Upper lobe of left lung (tissue), 6 donors: ENCODE data around the gene FGF3. TPM values are rescaled to one million over a fixed set of nuclear protein-coding genes. Genes with fewer than 3 reads are reported as not detected.
A peak's percentile ranks its signal among the peaks of the same experiment; 100 is the strongest.

Experiments used
- ATAC-seq, 2 donors: fragments of 200-7000 bp; cut with Tn5 transposase; one replicate each; pipeline ENCODE4 v1.9.1; 2022; ENCODE audit warnings: mild to moderate bottlenecking in 2 of 2, moderate library complexity in 2 of 2; ENCODE audit not compliant: low FRiP score in 2 of 2
- DNase-seq, 2 donors: peaks; one replicate each; pipeline ENCODE4 v3.0.0-alpha.2; 2019 to 2020
- H3K27ac ChIP-seq, 4 donors: fragments of 200-600 bp; sonication (generic); one replicate each; pipeline ENCODE4 v1.5.1; 2016 to 2019
- H3K27me3 ChIP-seq, 4 donors: fragments of 200-600 bp; sonication (generic); one replicate each; pipeline ENCODE4 v1.5.1; 2017 to 2019
- H3K36me3 ChIP-seq, 4 donors: fragments of 200-600 bp; sonication (generic); one replicate each; pipeline ENCODE4 v1.5.1; 2016 to 2019
- H3K4me1 ChIP-seq, 4 donors: fragments of 200-600 bp; sonication (generic); one replicate each; pipeline ENCODE4 v1.5.1; 2018 to 2019
- H3K4me3 ChIP-seq, 4 donors: fragments of 200-600 bp; sonication (generic); one replicate each; pipeline ENCODE4 v1.5.1; 2017 to 2019; ENCODE audit warnings: mild to moderate bottlenecking in 2 of 4, moderate library complexity in 1 of 4
- H3K9me3 ChIP-seq, 4 donors: fragments of 200-600 bp; sonication (generic); one replicate each; pipeline ENCODE4 v1.5.1; 2018 to 2019
- EP300 ChIP-seq, 4 donors: sonication (generic); formaldehyde crosslinking; IDR thresholded peaks; one replicate each; pipeline ENCODE4 v1.5.1; 2017; ENCODE audit warnings: antibody characterized with exemption in 4 of 4, control low read depth in 2 of 4
- POLR2A ChIP-seq, 4 donors: fragments of 450-650 bp; IDR thresholded peaks; one replicate each; pipeline ENCODE4 v1.5.1; 2016 to 2017; ENCODE audit warnings: antibody characterized with exemption in 4 of 4, mild to moderate bottlenecking in 2 of 4
- POLR2AphosphoS5 ChIP-seq, 2 donors: sonication (generic); formaldehyde crosslinking; IDR thresholded peaks; one replicate each; pipeline ENCODE4 v1.5.1; 2017; ENCODE audit warnings: antibody characterized with exemption in 2 of 2
- WGBS, 2 donors: methylation state at CpG; one replicate each; pipeline ENCODE4 v1.1.5; 2017 to 2018; 5-methylcytosine and 5-hydroxymethylcytosine counted together
- total RNA-seq, 6 donors: library from RNA; depleted of rRNA in 4 of 6; stranded (reverse); fragments of >200 nt in 4 of 6; gene quantifications; one replicate each; pipeline versions ENCODE4 v1.1.0 to v1.2.1, GENCODE V29; 2016 to 2021
- TF ChIP-seq, protein P1 (sequence below), 6 experiments: fragments of 450-650 bp in 4 of 6; fragments of 200-600 bp in 2 of 6; sonication (generic) in 2 of 6; IDR thresholded peaks; one replicate each; pipeline ENCODE4 v1.5.1; 2016 to 2019; ENCODE audit warnings: antibody characterized with exemption in 6 of 6
- donor health status: DM: no; HTN: no; CAD: no; lungs with moderate emphysema.
- donor health status: DM: no; HTN: yes; CAD: no; lungs with severe emphysema.

FGF3 gene
- total RNA-seq, 6 donors from 2014 or later: not detected

DNA sequence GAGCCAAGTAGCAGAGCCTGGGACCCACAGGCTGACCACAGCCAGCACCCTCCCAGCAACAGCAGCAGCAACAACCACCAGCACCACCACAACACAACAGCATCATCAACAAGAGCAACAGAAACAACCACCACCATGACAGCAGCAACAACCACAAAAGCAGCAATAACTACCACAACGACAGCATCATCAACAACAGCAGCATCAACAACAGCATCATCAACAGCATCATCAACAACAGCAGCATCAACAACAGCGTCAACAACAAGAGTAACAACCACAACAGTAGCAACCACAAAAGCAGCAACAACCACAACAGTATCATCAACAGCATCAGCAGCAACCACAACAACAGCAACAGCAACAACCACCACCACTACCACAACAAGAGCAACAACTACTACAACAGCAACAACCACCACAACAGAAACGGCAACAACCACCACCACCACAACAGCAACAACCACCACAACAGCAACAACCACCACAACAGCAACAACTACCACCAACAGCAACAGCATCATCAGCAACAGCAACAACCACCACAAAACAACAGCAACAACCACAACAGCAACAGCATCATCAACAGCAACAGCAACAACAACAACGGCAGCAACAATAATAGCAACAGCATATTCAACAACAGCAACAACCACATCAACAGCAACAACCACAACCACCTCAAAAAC lies 22.1 kb upstream of the FGF3 start:
- Histone ChIP-seq H3K4me3 (no peak overlapping the region), H3K27me3 (no peaks in the 10 kb centered on the region), H3K27ac (no peak overlapping the region), H3K36me3 (no peaks in the 10 kb centered on the region), H3K9me3 (no peaks in the 10 kb centered on the region), H3K4me1 (no peaks in the 10 kb centered on the region)
- WGBS, 2 donors: 50 to 98% methylated on average over 4 of the region's 4 CpGs
- no peak for DNase-seq
- TF ChIP-seq, protein P1, sequence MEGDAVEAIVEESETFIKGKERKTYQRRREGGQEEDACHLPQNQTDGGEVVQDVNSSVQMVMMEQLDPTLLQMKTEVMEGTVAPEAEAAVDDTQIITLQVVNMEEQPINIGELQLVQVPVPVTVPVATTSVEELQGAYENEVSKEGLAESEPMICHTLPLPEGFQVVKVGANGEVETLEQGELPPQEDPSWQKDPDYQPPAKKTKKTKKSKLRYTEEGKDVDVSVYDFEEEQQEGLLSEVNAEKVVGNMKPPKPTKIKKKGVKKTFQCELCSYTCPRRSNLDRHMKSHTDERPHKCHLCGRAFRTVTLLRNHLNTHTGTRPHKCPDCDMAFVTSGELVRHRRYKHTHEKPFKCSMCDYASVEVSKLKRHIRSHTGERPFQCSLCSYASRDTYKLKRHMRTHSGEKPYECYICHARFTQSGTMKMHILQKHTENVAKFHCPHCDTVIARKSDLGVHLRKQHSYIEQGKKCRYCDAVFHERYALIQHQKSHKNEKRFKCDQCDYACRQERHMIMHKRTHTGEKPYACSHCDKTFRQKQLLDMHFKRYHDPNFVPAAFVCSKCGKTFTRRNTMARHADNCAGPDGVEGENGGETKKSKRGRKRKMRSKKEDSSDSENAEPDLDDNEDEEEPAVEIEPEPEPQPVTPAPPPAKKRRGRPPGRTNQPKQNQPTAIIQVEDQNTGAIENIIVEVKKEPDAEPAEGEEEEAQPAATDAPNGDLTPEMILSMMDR (IDR thresholded peaks at IDR 0.05): no peak
- TF ChIP-seq EP300 (IDR thresholded peaks at IDR 0.05) (no peak), POLR2AphosphoS5 (IDR thresholded peaks at IDR 0.05) (no peak), POLR2A (IDR thresholded peaks at IDR 0.05) (no peak)
- ATAC-seq: no peak

DNA sequence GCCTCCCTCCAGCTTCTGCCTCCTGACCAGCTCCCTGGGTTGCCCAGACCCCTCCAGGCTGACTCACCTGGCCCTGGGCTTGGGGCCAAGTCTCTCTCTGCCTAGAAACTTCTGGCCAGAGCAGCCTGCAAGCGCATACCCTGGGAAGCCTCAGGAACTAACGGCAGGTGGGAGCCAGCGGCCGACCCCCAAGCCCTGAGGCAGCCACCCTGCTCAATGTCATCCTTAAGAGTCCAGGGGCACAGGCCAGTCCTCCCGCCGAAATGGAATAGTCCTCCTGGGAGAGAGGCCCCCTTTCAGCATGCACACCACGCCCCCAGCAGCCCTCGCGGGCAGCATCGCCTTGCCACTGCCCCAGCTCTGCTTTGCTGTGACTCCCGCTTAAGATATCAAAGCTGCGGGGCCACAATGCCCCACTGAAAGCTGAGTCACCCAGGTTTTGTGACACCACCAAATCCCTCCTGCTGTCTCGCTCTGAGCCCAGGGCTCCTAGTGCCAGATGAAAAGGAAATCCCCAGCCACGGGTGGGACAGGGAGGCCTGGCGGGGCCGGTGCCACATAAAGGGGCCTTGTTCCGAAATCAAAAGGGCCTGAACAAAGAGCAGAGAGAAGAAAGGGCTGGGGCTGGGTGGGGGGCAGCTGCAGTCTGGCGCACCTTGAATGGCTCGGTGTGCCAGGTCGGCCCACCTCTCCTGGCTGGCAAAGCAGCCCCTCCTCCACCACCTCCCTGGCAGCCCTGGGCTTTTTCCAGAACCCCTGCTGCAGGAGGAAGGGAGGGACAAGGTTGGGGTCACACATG lies 21.4 kb upstream of the FGF3 start:
- ATAC-seq: peak in 1 of 2 donors; percentile 6
- Histone ChIP-seq H3K4me3 (no peak overlapping the region), H3K36me3 (no peaks in the 10 kb centered on the region), H3K27me3 (no peaks in the 10 kb centered on the region), H3K9me3 (no peaks in the 10 kb centered on the region), H3K27ac (no peak overlapping the region), H3K4me1 (no peaks in the 10 kb centered on the region)
- WGBS, 2 donors: 67 to 68% methylated on average over 11 to 16 of the region's 20 CpGs
- DNase-seq: peak in 1 of 2 donors; percentile 75
- TF ChIP-seq POLR2AphosphoS5 (IDR thresholded peaks at IDR 0.05) (no peak), POLR2A (IDR thresholded peaks at IDR 0.05) (no peak), EP300 (IDR thresholded peaks at IDR 0.05) (no peak)
- TF ChIP-seq, protein P1 (IDR thresholded peaks at IDR 0.05): no peak

DNA sequence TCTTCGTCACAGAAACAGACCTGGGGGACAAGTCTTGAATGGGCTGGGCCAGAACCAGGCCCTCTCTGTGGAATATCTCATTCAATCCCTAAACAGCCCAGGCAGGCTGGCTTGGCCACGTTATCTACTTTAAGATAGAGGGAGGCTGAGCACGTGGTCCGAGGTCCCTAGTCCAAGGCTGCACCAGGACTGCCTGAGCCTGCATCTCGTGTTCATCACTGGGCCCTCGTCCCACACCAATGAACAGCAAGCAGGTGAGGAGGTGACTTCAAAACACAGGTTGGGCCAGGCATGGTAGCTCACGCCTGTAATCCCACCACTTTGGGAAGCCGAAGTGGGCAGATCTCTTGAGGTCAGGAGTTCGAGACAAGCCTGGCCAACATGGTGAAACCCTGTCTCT lies 20.3 kb upstream of the FGF3 start:
- Histone ChIP-seq H3K27ac (no peak overlapping the region), H3K36me3 (no peaks in the 10 kb centered on the region), H3K27me3 (no peaks in the 10 kb centered on the region), H3K4me3 (no peak overlapping the region), H3K4me1 (no peaks in the 10 kb centered on the region), H3K9me3 (no peaks in the 10 kb centered on the region)
- DNase-seq (no peak), ATAC-seq (no peak)
- WGBS, 2 donors: 78 to 84% methylated on average over 4 to 9 of the region's 9 CpGs
- TF ChIP-seq POLR2AphosphoS5 (IDR thresholded peaks at IDR 0.05): no peak
- TF ChIP-seq, protein P1 (IDR thresholded peaks at IDR 0.05): no peak
- TF ChIP-seq POLR2A (IDR thresholded peaks at IDR 0.05): no peak
- no peak for TF ChIP-seq EP300 (IDR thresholded peaks at IDR 0.05)

DNA sequence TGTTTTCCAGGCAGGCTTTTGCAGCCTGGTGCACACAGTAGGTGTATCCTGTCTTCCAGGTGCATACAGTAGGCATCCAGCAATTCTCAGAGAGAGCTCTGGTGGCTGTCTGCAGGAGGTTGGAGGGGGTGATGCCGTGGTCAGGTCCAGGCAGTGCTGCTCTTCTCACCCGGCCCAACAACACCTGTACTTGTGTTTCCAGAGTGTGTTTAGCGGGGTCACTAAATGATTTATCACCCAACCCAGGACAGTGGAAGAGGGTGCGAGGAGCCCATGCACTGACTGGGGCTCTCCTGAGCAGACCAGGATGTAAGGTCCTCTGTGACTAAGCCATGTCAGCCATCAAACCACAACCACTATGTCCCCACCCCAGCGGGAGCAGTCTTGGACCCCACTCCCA lies 18.6 kb upstream of the FGF3 start:
- ATAC-seq (no peak), DNase-seq (no peak)
- Histone ChIP-seq H3K27me3 (no peaks in the 10 kb centered on the region), H3K4me1 (no peaks in the 10 kb centered on the region), H3K9me3 (no peaks in the 10 kb centered on the region), H3K27ac (no peak overlapping the region), H3K36me3 (no peaks in the 10 kb centered on the region), H3K4me3 (no peak overlapping the region)
- 76 to 80% methylated on average over 4 to 5 of the region's 5 CpGs for WGBS, 2 donors
- TF ChIP-seq, protein P1 (IDR thresholded peaks at IDR 0.05): no peak
- TF ChIP-seq POLR2AphosphoS5 (IDR thresholded peaks at IDR 0.05) (no peak), EP300 (IDR thresholded peaks at IDR 0.05) (no peak), POLR2A (IDR thresholded peaks at IDR 0.05) (no peak)
